ENCODE measurements around the gene MED9.

The MED9 gene

GRCh38 chr17:17437461-17437860 lies 39.3 kb upstream of the MED9 start:
- no peak for TF ChIP-seq CTCF (IDR thresholded peaks at IDR 0.05; ENCODE audit: insufficient read depth, missing control alignments)
- FAIRE-seq (no peak), DNase-seq (ENCODE audit: insufficient read length, low spot score) (no peak)

- TF ChIP-seq CTCF (IDR thresholded peaks at IDR 0.05; ENCODE audit: insufficient read depth, missing control alignments) = no peak
- DNase-seq (ENCODE audit: insufficient read length, low spot score) (no peak), FAIRE-seq (no peak)
These were observed 38.9 kb upstream of the MED9 start for GRCh38 chr17:17437893-17438292.

GRCh38 chr17:17440010-17440843 lies 36.6 kb upstream of the MED9 start:
- TF ChIP-seq CTCF (IDR thresholded peaks at IDR 0.05; ENCODE audit: insufficient read depth, missing control alignments) = no peak
- no peak for DNase-seq (ENCODE audit: insufficient read length, low spot score)
- no peak for FAIRE-seq

- TF ChIP-seq CTCF (IDR thresholded peaks at IDR 0.05; ENCODE audit: insufficient read depth, missing control alignments) = no peak
- no peak for DNase-seq (ENCODE audit: insufficient read length, low spot score)
- no peak for FAIRE-seq
These were observed 35.7 kb upstream of the MED9 start for GRCh38 chr17:17440938-17441675.

GRCh38 chr17:17443173-17443572 lies 33.6 kb upstream of the MED9 start:
- DNase-seq (ENCODE audit: insufficient read length, low spot score) = no peak
- no peak for TF ChIP-seq CTCF (IDR thresholded peaks at IDR 0.05; ENCODE audit: insufficient read depth, missing control alignments)
- no peak for FAIRE-seq

GRCh38 chr17:17445296-17445924 lies 31.4 kb upstream of the MED9 start:
- no peak for TF ChIP-seq CTCF (IDR thresholded peaks at IDR 0.05; ENCODE audit: insufficient read depth, missing control alignments)
- no peak for FAIRE-seq
- DNase-seq (ENCODE audit: insufficient read length, low spot score) = no peak

All from D721Med (cell line).